Immature natural killer cell (primary cell): ENCODE measurements around the gene HLA-DQB1. TPM values are rescaled to one million over a fixed set of nuclear protein-coding genes. Genes with fewer than 3 reads are reported as not detected.
"Not testable (repeated sequence)": the region's sequence is repeated elsewhere in the genome, so short reads cannot be mapped to it uniquely, and the experiment has no call there.

Experiments
- DNase-seq, 3 donors: peaks; one replicate each; pipeline ENCODE4 v3.0.0; 2022; ENCODE audit warnings: mixed read lengths in 1 of 3
- H3K27ac Mint-ChIP-seq, 6 donors: one replicate each; pipeline ENCODE4 v1.8.0; 2020; ENCODE audit warnings: mixed read lengths in 6 of 6, mild to moderate bottlenecking in 5 of 6, inconsistent platforms in 4 of 6, moderate library complexity in 3 of 6
- H3K27me3 Mint-ChIP-seq, 3 donors: one replicate each; pipeline ENCODE4 v1.8.0; 2020 to 2021; ENCODE audit warnings: low read depth in 3 of 3, mild to moderate bottlenecking in 3 of 3, mixed read lengths in 3 of 3, moderate library complexity in 3 of 3, inconsistent platforms in 1 of 3
- H3K36me3 Mint-ChIP-seq, 3 donors: one replicate each; pipeline ENCODE4 v1.8.0; 2020; ENCODE audit warnings: mixed read lengths in 3 of 3, inconsistent platforms in 2 of 3, mild to moderate bottlenecking in 2 of 3
- H3K4me1 Mint-ChIP-seq, 2 donors: one replicate each; pipeline ENCODE4 v1.8.0; 2020; ENCODE audit warnings: inconsistent platforms in 2 of 2, mild to moderate bottlenecking in 2 of 2, mixed read lengths in 2 of 2, moderate library complexity in 1 of 2
- H3K4me3 Mint-ChIP-seq, 5 donors: one replicate each; pipeline ENCODE4 v1.8.0; 2020; ENCODE audit warnings: mild to moderate bottlenecking in 5 of 5, mixed read lengths in 5 of 5, inconsistent platforms in 3 of 5, moderate library complexity in 3 of 5
- H3K9me3 Mint-ChIP-seq, 6 donors: one replicate each; pipeline ENCODE4 v1.8.0; 2020; ENCODE audit warnings: mild to moderate bottlenecking in 6 of 6, mixed read lengths in 6 of 6, inconsistent platforms in 4 of 6, moderate library complexity in 3 of 6
- polyA plus RNA-seq, 3 donors: library from polyadenylated mRNA; unstranded; fragments of 300-500 nt; fragmentation: Illumina TruSeq; gene quantifications; one replicate each; pipeline ENCODE4 v1.2.3, GENCODE V29; 2021

Gene HLA-DQB1
- polyA plus RNA-seq, 3 donors from 2014 or later = 2.5 to 105 (median 74.9) TPM

- peaks cover 0 to 16% of the 10 kb centered on the region in 2 donors for H3K4me1 Mint-ChIP-seq
- not testable (repeated sequence) for H3K4me3 Mint-ChIP-seq, H3K27me3 Mint-ChIP-seq, H3K9me3 Mint-ChIP-seq, DNase-seq
- H3K36me3 Mint-ChIP-seq = peaks cover 0 to 19% (median 0%) of the 10 kb centered on the region in 3 donors
- peak overlapping the region in 1 of 6 donors; percentile 10 for H3K27ac Mint-ChIP-seq
Measured at GRCh38 chr6:32657329-32657728, 9.1 kb downstream of the HLA-DQB1 start.

- Mint-ChIP-seq H3K27me3 (peaks cover 0 to 6% (median 0%) of the 10 kb centered on the region in 3 donors), H3K9me3 (peaks cover 0 to 8% (median 5%) of the 10 kb centered on the region in 6 donors), H3K4me1 (peaks cover 0 to 9% of the 10 kb centered on the region in 2 donors), H3K27ac (no peak overlapping the region), H3K4me3 (no peak overlapping the region), H3K36me3 (peaks cover 0 to 19% (median 0%) of the 10 kb centered on the region in 3 donors)
- DNase-seq = no peak
Measured at GRCh38 chr6:32655203-32655710, 11.2 kb downstream of the HLA-DQB1 start.

GRCh38 chr6:32645047-32645703, 21.3 kb downstream of the HLA-DQB1 start:
- H3K4me1 Mint-ChIP-seq = peaks cover 26 to 28% of the 10 kb centered on the region in 2 donors
- no peak for DNase-seq
- H3K27me3 Mint-ChIP-seq = peaks cover 0 to 12% (median 6%) of the 10 kb centered on the region in 3 donors
- H3K9me3 Mint-ChIP-seq = no peaks in the 10 kb centered on the region
- H3K4me3 Mint-ChIP-seq = no peak overlapping the region
- peaks cover 0 to 3% (median 0%) of the 10 kb centered on the region in 3 donors for H3K36me3 Mint-ChIP-seq
- H3K27ac Mint-ChIP-seq = no peak overlapping the region

GRCh38 chr6:32643904-32644303, 22.6 kb downstream of the HLA-DQB1 start:
- Mint-ChIP-seq H3K9me3 (no peaks in the 10 kb centered on the region), H3K27ac (no peak overlapping the region), H3K4me3 (no peak overlapping the region), H3K27me3 (peaks cover 0 to 12% (median 6%) of the 10 kb centered on the region in 3 donors), H3K36me3 (peaks cover 0 to 3% (median 0%) of the 10 kb centered on the region in 3 donors), H3K4me1 (peaks cover 26 to 33% of the 10 kb centered on the region in 2 donors)
- DNase-seq = no peak

- peaks cover 0 to 7% (median 0%) of the 10 kb centered on the region in 3 donors for H3K36me3 Mint-ChIP-seq
- H3K4me3 Mint-ChIP-seq = peak overlapping the region in 3 of 5 donors; percentile 52 to 71 (median 61)
- peaks cover 26 to 33% of the 10 kb centered on the region in 2 donors for H3K4me1 Mint-ChIP-seq
Measured at GRCh38 chr6:32642720-32643106, 23.7 kb downstream of the HLA-DQB1 start.

GRCh38 chr6:32641785-32642719, 24.4 kb downstream of the HLA-DQB1 start:
- Mint-ChIP-seq H3K4me3 (peak overlapping the region in 3 of 5 donors; percentile 52 to 71 (median 61)), H3K4me1 (peaks cover 26 to 33% of the 10 kb centered on the region in 2 donors), H3K27me3 (peaks cover 4 to 13% (median 11%) of the 10 kb centered on the region in 3 donors), H3K27ac (peak overlapping the region in 4 of 6 donors; percentile 12 to 82 (median 54))
- not testable (repeated sequence) for H3K36me3 Mint-ChIP-seq, H3K9me3 Mint-ChIP-seq
- peak in 1 of 3 donors; percentile 47 for DNase-seq

More at GRCh38 chr6:32642720-32643106, 23.7 kb downstream of the HLA-DQB1 start:
- Mint-ChIP-seq H3K27me3 (peaks cover 0 to 13% (median 6%) of the 10 kb centered on the region in 3 donors), H3K27ac (peak overlapping the region in 3 of 6 donors; percentile 4 to 77 (median 50)), H3K9me3 (no peaks in the 10 kb centered on the region)
- no peak for DNase-seq

- no peak for DNase-seq
- H3K36me3 Mint-ChIP-seq = peaks cover 0 to 4% (median 0%) of the 10 kb centered on the region in 3 donors
- no peaks in the 10 kb centered on the region for H3K9me3 Mint-ChIP-seq
- H3K27ac Mint-ChIP-seq = no peak overlapping the region
- H3K27me3 Mint-ChIP-seq = peaks cover 8 to 15% (median 11%) of the 10 kb centered on the region in 3 donors
- H3K4me1 Mint-ChIP-seq = peaks cover 26 to 33% of the 10 kb centered on the region in 2 donors
- H3K4me3 Mint-ChIP-seq = no peak overlapping the region
Measured at GRCh38 chr6:32641122-32641521, 25.3 kb downstream of the HLA-DQB1 start.

- Mint-ChIP-seq H3K36me3 (peaks cover 0 to 4% (median 0%) of the 10 kb centered on the region in 3 donors), H3K4me3 (peak overlapping the region in 1 of 5 donors; percentile 9), H3K27ac (peak overlapping the region in 2 of 6 donors; percentile 34 to 60), H3K27me3 (peaks cover 9 to 15% (median 13%) of the 10 kb centered on the region in 3 donors), H3K9me3 (no peaks in the 10 kb centered on the region), H3K4me1 (peaks cover 26 to 33% of the 10 kb centered on the region in 2 donors)
- DNase-seq = no peak
Measured at GRCh38 chr6:32639440-32640394, 26.7 kb downstream of the HLA-DQB1 start.

GRCh38 chr6:32638532-32639219, 27.8 kb downstream of the HLA-DQB1 start:
- no peak overlapping the region for H3K4me3 Mint-ChIP-seq
- H3K9me3 Mint-ChIP-seq = no peaks in the 10 kb centered on the region
- peaks cover 0 to 4% (median 0%) of the 10 kb centered on the region in 3 donors for H3K36me3 Mint-ChIP-seq
- H3K27ac Mint-ChIP-seq = peak overlapping the region in 1 of 6 donors; percentile 63
- H3K4me1 Mint-ChIP-seq = peaks cover 26 to 33% of the 10 kb centered on the region in 2 donors
- H3K27me3 Mint-ChIP-seq = peaks cover 9 to 17% (median 14%) of the 10 kb centered on the region in 3 donors
- DNase-seq = no peak

- no peak for DNase-seq
- H3K36me3 Mint-ChIP-seq = peaks cover 0 to 4% (median 0%) of the 10 kb centered on the region in 3 donors
- H3K4me1 Mint-ChIP-seq = peaks cover 23 to 30% of the 10 kb centered on the region in 2 donors
- no peaks in the 10 kb centered on the region for H3K9me3 Mint-ChIP-seq
- H3K4me3 Mint-ChIP-seq = no peak overlapping the region
- H3K27me3 Mint-ChIP-seq = peaks cover 9 to 17% (median 15%) of the 10 kb centered on the region in 3 donors
- peak overlapping the region in 1 of 6 donors; percentile 35 for H3K27ac Mint-ChIP-seq
Measured at GRCh38 chr6:32637883-32638282, 28.6 kb downstream of the HLA-DQB1 start.

- peak in 1 of 3 donors; percentile 11 for DNase-seq
- H3K27ac Mint-ChIP-seq = peak within 1 kb of the TSS in 3 of 6 donors; percentile 34 to 72 (median 35)
- peaks cover 9 to 17% (median 15%) of the 10 kb centered on the region in 3 donors for H3K27me3 Mint-ChIP-seq
- H3K9me3 Mint-ChIP-seq = no peaks in the 10 kb centered on the region
- peaks cover 17 to 24% of the 10 kb centered on the region in 2 donors for H3K4me1 Mint-ChIP-seq
- H3K4me3 Mint-ChIP-seq = peak within 1 kb of the TSS in 3 of 5 donors; percentile 10 to 58 (median 44)
- peaks cover 0 to 4% (median 0%) of the 10 kb centered on the region in 3 donors for H3K36me3 Mint-ChIP-seq
Measured at GRCh38 chr6:32637219-32637880, 29.1 kb downstream of the HLA-DQB1 start, which contains the start of gene HLA-DQA1. Gene HLA-DQA1, plus strand, starts transcription at chr6:32637406. Its CDS starts 53 bp downstream, at chr6:32637459.
